Calu3 (cell line): ENCODE measurements around the gene ADNP. TPM values are rescaled to one million over a fixed set of nuclear protein-coding genes. Genes with fewer than 3 reads are reported as not detected.

Experiments used
- BruUV-seq: library from RNA; stranded (reverse); fragments of 400-500 nt; replicated peaks from 2 replicates; lab custom pipeline; 2021; lab: Mats Ljungman, UMichigan
- CTCF ChIA-PET: fragments of 300-600 bp; sonication (Branson Sonifier 250); formaldehyde crosslinking; loops from one replicate; lab custom pipeline; 2022; ENCODE audit warnings: antibody characterized with exemption; lab: Charles Lee
- DNase-seq: peaks from one replicate; pipeline ENCODE4 v3.0.0; 2022
- H3K27ac Mint-ChIP-seq: one replicate; pipeline ENCODE4 v1.8.0; 2022; ENCODE audit warnings: mixed read lengths; ENCODE audit not compliant: unreplicated experiment
- H3K27me3 Mint-ChIP-seq: one replicate; pipeline ENCODE4 v1.8.0; 2022; ENCODE audit warnings: mixed read lengths; ENCODE audit not compliant: unreplicated experiment
- H3K36me3 Mint-ChIP-seq: one replicate; pipeline ENCODE4 v1.8.0; 2022; ENCODE audit warnings: mild to moderate bottlenecking, moderate library complexity, mixed read lengths; ENCODE audit not compliant: insufficient read depth, unreplicated experiment
- H3K4me1 Mint-ChIP-seq: one replicate; pipeline ENCODE4 v1.8.0; 2022; ENCODE audit warnings: mild to moderate bottlenecking, low read depth, mixed read lengths; ENCODE audit not compliant: unreplicated experiment
- H3K4me3 Mint-ChIP-seq: one replicate; pipeline ENCODE4 v1.8.0; 2022; ENCODE audit warnings: mild to moderate bottlenecking, low read depth, moderate library complexity, mixed read lengths; ENCODE audit not compliant: unreplicated experiment
- H3K9me3 Mint-ChIP-seq: one replicate; pipeline ENCODE4 v1.8.0; 2022; ENCODE audit warnings: low read depth, mixed read lengths; ENCODE audit not compliant: unreplicated experiment
- intact Hi-C: fragments of 100-400 bp; cut with micrococcal nuclease; formaldehyde crosslinking; loops from one replicate; pipeline ENCODE4 v1.10.0; 2022; ENCODE audit not compliant: unreplicated experiment
- total RNA-seq: library from RNA; stranded (reverse); gene quantifications from 2 replicates; pipeline ENCODE4 v1.2.3, GENCODE V29; 2022
- TF ChIP-seq, protein P1 (sequence below): fragments of 200-600 bp; IDR thresholded peaks from one replicate; pipeline ENCODE4 v1.8.0; 2022; ENCODE audit warnings: antibody characterized with exemption; ENCODE audit not compliant: unreplicated experiment

ADNP gene
- total RNA-seq, 1 experiment from 2014 or later = 103 TPM

GRCh38 chr20:50900261-50900660 lies 31.0 kb downstream of the ADNP start:
- CTCF ChIA-PET = interaction anchor here (0.7 kb wide), 1 partner anchor 614 kb away, joined by 5 read pairs; no protein-coding TSS in a partner anchor
- no peak for DNase-seq

DNA sequence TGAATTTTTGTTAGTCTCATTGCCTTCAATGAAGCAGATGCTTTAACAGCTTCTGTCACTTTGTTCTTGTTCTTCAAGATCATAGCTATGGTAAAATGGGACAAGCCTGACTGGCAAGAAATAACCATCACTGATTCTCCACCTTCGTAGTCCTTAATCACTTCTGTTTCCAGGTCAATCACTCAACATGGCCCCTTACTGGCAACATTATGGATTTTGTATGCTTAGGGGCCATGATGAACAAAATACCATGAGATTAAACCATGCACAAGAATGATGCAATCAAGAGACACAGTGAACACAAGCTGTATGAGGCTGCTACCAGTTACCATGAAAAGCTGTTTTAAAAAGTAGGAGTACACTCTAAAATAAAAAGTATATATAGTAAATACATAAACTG lies 32.8 kb downstream of the ADNP start:
- no TSS peak for BruUV-seq
- Mint-ChIP-seq H3K27me3 (no peaks in the 10 kb centered on the region), H3K4me1 (peaks cover 17% of the 10 kb centered on the region), H3K36me3 (peaks cover 78% of the 10 kb centered on the region), H3K4me3 (no peak overlapping the region), H3K27ac (peak overlapping the region; percentile 61), H3K9me3 (no peaks in the 10 kb centered on the region)
- intact Hi-C loops = no loop called here
- TF ChIP-seq, protein P1, sequence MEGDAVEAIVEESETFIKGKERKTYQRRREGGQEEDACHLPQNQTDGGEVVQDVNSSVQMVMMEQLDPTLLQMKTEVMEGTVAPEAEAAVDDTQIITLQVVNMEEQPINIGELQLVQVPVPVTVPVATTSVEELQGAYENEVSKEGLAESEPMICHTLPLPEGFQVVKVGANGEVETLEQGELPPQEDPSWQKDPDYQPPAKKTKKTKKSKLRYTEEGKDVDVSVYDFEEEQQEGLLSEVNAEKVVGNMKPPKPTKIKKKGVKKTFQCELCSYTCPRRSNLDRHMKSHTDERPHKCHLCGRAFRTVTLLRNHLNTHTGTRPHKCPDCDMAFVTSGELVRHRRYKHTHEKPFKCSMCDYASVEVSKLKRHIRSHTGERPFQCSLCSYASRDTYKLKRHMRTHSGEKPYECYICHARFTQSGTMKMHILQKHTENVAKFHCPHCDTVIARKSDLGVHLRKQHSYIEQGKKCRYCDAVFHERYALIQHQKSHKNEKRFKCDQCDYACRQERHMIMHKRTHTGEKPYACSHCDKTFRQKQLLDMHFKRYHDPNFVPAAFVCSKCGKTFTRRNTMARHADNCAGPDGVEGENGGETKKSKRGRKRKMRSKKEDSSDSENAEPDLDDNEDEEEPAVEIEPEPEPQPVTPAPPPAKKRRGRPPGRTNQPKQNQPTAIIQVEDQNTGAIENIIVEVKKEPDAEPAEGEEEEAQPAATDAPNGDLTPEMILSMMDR = no peak
- CTCF ChIA-PET = no interaction called here
- no peak for DNase-seq

More at GRCh38 chr20:50900261-50900660, 31.0 kb downstream of the ADNP start:
- BruUV-seq = no TSS peak
- no peak overlapping the region for H3K4me3 Mint-ChIP-seq
- H3K9me3 Mint-ChIP-seq = no peaks in the 10 kb centered on the region
- intact Hi-C loops = no loop called here
- TF ChIP-seq, protein P1 = no peak
- no peak overlapping the region for H3K27ac Mint-ChIP-seq
- no peaks in the 10 kb centered on the region for H3K27me3 Mint-ChIP-seq
- peaks cover 63% of the 10 kb centered on the region for H3K36me3 Mint-ChIP-seq
- H3K4me1 Mint-ChIP-seq = peaks cover 15% of the 10 kb centered on the region

- Mint-ChIP-seq H3K27ac (no peak overlapping the region), H3K4me3 (no peak overlapping the region), H3K4me1 (peaks cover 24% of the 10 kb centered on the region), H3K36me3 (peaks cover 84% of the 10 kb centered on the region), H3K27me3 (no peaks in the 10 kb centered on the region), H3K9me3 (no peaks in the 10 kb centered on the region)
- CTCF ChIA-PET = interaction anchor here (0.6 to 2.3 kb wide), 8 partner anchors 9 to 101 kb away, joined by 3 to 12 read pairs (median 4); partner anchors contain the start of gene BCAS4
- intact Hi-C loops = no loop called here
- no TSS peak for BruUV-seq
- TF ChIP-seq, protein P1 = no peak
- no peak for DNase-seq
Observed at GRCh38 chr20:50895111-50895830, 36.0 kb downstream of the ADNP start.

- Mint-ChIP-seq H3K9me3 (no peaks in the 10 kb centered on the region), H3K36me3 (peaks cover 67% of the 10 kb centered on the region), H3K27me3 (no peaks in the 10 kb centered on the region), H3K4me1 (peaks cover 26% of the 10 kb centered on the region), H3K4me3 (no peak overlapping the region), H3K27ac (peak overlapping the region; percentile 10)
- intact Hi-C loops = no loop called here
- no TSS peak for BruUV-seq
- TF ChIP-seq, protein P1 = no peak
- DNase-seq = no peak
- CTCF ChIA-PET = no interaction called here
Observed at GRCh38 chr20:50893620-50894019, 37.6 kb downstream of the ADNP start.
